Nephron progenitor cell (in vitro differentiated cells): ENCODE measurements around the gene SLC20A1.
A peak's percentile ranks its signal among the peaks of the same experiment; 100 is the strongest.

Experiments used
- DNase-seq: peaks from one replicate; pipeline ENCODE4 v3.0.0; 2021
- H3K27ac Mint-ChIP-seq: 2 replicates; pipeline ENCODE4 v1.8.0; 2021; ENCODE audit warnings: mild to moderate bottlenecking, moderate library complexity, mixed read lengths
- H3K27me3 Mint-ChIP-seq: 2 replicates; pipeline ENCODE4 v1.8.0; 2021; ENCODE audit warnings: mild to moderate bottlenecking, low read depth, mixed read lengths; ENCODE audit not compliant: poor library complexity
- H3K36me3 Mint-ChIP-seq: 2 replicates; pipeline ENCODE4 v1.8.0; 2021; ENCODE audit warnings: low read depth, mixed read lengths
- H3K4me1 Mint-ChIP-seq: 2 replicates; pipeline ENCODE4 v1.8.0; 2021; ENCODE audit warnings: mixed read lengths
- H3K4me3 Mint-ChIP-seq: 2 replicates; pipeline ENCODE4 v1.8.0; 2021; ENCODE audit warnings: mild to moderate bottlenecking, moderate library complexity, mixed read lengths
- H3K9me3 Mint-ChIP-seq: 2 replicates; pipeline ENCODE4 v1.8.0; 2021; ENCODE audit warnings: mild to moderate bottlenecking, moderate library complexity, mixed read lengths
- TF ChIP-seq, protein P1 (sequence below): fragments of 200-600 bp; sonication (generic); IDR thresholded peaks from 2 replicates; pipeline ENCODE4 v1.5.0; 2021; ENCODE audit warnings: antibody characterized with exemption

The SLC20A1 gene

GRCh38 chr2:112623913-112624777 lies 21.6 kb upstream of the SLC20A1 start:
- H3K4me1 Mint-ChIP-seq: peaks cover 8% of the 10 kb centered on the region

DNA sequence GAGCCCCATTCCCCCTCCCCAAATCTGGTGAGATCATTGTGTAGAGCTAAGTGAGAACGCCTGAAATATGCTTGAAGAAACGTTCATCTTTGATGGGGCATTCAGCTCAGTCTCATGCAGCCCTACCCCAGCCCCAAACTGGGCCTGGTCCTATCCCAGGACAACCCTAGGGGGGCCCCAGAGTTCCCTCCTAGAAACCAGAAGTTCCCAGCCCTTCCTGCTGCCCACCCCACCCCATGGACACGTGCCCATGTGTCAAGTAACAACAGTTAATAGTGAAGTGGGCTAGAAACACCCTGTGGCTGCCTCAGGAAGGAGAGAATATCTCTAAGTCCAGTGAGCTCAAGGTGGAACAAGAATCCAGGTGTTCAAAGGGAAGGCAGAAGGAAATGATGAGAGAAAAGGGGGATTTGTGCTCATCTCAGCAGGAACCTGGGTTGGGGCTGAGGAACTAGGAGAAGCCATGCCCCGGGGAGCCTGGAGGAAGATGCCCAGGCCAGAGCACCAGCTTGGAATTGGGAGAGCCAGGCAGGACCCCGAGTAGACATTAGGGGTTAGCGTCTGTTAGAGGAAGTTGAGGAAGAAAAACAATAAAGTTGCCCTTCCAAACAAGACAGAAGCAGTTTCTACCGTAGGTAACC lies 20.1 kb upstream of the SLC20A1 start:
- H3K9me3 Mint-ChIP-seq: no peaks in the 10 kb centered on the region
- H3K4me3 Mint-ChIP-seq: no peak overlapping the region
- peaks cover 20% of the 10 kb centered on the region for H3K27me3 Mint-ChIP-seq
- TF ChIP-seq, protein P1, sequence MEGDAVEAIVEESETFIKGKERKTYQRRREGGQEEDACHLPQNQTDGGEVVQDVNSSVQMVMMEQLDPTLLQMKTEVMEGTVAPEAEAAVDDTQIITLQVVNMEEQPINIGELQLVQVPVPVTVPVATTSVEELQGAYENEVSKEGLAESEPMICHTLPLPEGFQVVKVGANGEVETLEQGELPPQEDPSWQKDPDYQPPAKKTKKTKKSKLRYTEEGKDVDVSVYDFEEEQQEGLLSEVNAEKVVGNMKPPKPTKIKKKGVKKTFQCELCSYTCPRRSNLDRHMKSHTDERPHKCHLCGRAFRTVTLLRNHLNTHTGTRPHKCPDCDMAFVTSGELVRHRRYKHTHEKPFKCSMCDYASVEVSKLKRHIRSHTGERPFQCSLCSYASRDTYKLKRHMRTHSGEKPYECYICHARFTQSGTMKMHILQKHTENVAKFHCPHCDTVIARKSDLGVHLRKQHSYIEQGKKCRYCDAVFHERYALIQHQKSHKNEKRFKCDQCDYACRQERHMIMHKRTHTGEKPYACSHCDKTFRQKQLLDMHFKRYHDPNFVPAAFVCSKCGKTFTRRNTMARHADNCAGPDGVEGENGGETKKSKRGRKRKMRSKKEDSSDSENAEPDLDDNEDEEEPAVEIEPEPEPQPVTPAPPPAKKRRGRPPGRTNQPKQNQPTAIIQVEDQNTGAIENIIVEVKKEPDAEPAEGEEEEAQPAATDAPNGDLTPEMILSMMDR: no peak
- H3K36me3 Mint-ChIP-seq: no peaks in the 10 kb centered on the region
- DNase-seq: no peak
- no peak overlapping the region for H3K27ac Mint-ChIP-seq
- H3K4me1 Mint-ChIP-seq: peaks cover 21% of the 10 kb centered on the region

More at GRCh38 chr2:112623913-112624777, 21.6 kb upstream of the SLC20A1 start:
- DNase-seq: no peak
- TF ChIP-seq, protein P1: no peak
- H3K9me3 Mint-ChIP-seq: no peaks in the 10 kb centered on the region
- H3K27ac Mint-ChIP-seq: no peak overlapping the region
- H3K27me3 Mint-ChIP-seq: peaks cover 26% of the 10 kb centered on the region
- no peaks in the 10 kb centered on the region for H3K36me3 Mint-ChIP-seq
- H3K4me3 Mint-ChIP-seq: no peak overlapping the region

DNA sequence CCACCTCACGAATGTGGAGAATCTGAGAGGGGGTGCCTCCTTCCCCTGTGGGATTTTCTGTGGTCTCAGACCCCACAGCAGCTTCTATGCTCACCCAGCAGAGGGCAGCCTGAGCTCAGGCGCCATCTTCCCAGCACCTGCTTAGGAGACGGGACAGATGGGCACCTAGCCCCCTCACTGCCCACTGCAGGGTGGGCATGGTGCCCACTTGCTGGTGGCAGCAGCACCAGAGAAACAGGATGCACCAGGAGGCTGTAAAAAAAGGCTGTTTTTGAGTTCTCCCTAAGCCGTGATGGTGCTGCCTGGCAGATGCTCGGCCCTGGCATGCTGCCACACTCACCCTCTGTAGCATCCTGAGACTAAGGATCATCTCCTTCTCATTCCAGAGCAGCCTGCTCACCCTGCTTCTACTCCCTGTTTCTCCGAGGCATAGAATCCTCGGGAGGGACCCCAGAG lies 19.1 kb upstream of the SLC20A1 start:
- DNase-seq: peak; percentile 48
- H3K36me3 Mint-ChIP-seq: no peaks in the 10 kb centered on the region
- H3K9me3 Mint-ChIP-seq: no peaks in the 10 kb centered on the region
- H3K4me3 Mint-ChIP-seq: no peak overlapping the region
- H3K4me1 Mint-ChIP-seq: peaks cover 31% of the 10 kb centered on the region
- TF ChIP-seq, protein P1: peak; percentile 70
- no peak overlapping the region for H3K27ac Mint-ChIP-seq
- peaks cover 11% of the 10 kb centered on the region for H3K27me3 Mint-ChIP-seq

GRCh38 chr2:112627060-112628040 lies 18.4 kb upstream of the SLC20A1 start:
- Mint-ChIP-seq H3K36me3 (no peaks in the 10 kb centered on the region), H3K27me3 (peaks cover 5% of the 10 kb centered on the region), H3K27ac (no peak overlapping the region), H3K9me3 (no peaks in the 10 kb centered on the region), H3K4me1 (peaks cover 37% of the 10 kb centered on the region), H3K4me3 (no peak overlapping the region)
- no peak for DNase-seq
- TF ChIP-seq, protein P1: no peak

DNA sequence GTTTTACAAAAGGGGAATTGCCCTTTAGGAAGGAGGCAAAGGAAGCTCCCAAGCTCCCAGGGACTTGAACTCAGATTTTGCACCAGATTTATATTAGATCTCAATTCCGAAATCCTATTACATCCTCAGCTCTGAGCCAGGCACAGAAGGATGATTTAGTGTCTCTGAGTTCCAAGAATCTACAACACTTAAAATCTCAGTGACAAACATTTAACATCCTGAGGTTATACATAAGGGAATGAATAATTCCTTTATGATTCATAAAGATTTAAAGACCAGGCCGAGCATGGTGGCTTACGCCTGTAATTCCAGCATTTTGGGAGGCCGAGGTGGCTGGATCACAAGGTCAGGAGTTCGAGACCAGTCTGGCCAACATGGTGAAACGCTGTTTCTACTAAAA lies 16.5 kb upstream of the SLC20A1 start:
- peaks cover 45% of the 10 kb centered on the region for H3K4me1 Mint-ChIP-seq
- H3K27me3 Mint-ChIP-seq: peaks cover 10% of the 10 kb centered on the region
- H3K9me3 Mint-ChIP-seq: no peaks in the 10 kb centered on the region
- TF ChIP-seq, protein P1: no peak
- no peak for DNase-seq
- H3K4me3 Mint-ChIP-seq: no peak overlapping the region
- no peak overlapping the region for H3K27ac Mint-ChIP-seq
- H3K36me3 Mint-ChIP-seq: no peaks in the 10 kb centered on the region
